Stimulated activated CD4-positive, alpha-beta T cell treated with anti-CD3 and anti-CD28 coated beads, Interleukin-2, amount 100 ng/mL, for 4 hours (primary cell): ENCODE measurements around the gene ERC2.

Source experiments
- DNase-seq: peaks from one replicate; pipeline ENCODE4 v3.0.0-alpha.2; 2020; ENCODE audit warnings: low read depth

ERC2 gene

DNA sequence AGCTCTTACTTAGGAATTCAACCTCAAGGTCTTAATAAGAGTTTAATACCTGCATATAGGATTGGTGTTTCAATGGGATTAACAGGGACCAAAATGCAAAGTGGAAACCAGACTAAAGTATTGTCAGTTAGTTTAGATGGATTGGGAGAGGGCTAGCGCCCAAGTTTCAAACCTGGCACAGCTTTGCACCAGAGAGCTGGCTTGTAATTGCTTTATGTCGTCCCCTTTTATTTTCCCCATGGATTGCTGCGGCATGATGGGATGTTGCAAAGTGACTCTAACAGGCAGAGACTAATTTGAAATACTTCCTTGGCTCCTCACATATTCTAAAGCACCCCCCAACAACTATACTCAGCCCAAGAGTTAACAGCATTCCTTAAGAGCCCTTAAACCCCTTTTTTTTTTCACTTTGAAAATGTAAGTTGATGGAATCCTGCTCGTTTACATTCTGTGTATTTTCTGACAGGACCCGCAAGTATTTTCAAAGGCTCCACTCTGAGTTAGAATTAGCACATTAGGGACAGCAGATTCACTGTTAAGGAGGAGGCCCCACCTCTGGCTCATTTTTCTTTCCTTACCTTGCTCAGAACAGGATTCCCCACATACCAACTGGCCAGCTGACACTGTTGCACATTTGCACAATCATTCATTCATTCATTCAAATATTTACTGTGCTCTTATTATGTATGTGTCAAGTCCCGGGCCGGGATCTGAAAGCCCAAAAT is 214.2 kb downstream of the ERC2 start:
- DNase-seq, result no peak

DNA sequence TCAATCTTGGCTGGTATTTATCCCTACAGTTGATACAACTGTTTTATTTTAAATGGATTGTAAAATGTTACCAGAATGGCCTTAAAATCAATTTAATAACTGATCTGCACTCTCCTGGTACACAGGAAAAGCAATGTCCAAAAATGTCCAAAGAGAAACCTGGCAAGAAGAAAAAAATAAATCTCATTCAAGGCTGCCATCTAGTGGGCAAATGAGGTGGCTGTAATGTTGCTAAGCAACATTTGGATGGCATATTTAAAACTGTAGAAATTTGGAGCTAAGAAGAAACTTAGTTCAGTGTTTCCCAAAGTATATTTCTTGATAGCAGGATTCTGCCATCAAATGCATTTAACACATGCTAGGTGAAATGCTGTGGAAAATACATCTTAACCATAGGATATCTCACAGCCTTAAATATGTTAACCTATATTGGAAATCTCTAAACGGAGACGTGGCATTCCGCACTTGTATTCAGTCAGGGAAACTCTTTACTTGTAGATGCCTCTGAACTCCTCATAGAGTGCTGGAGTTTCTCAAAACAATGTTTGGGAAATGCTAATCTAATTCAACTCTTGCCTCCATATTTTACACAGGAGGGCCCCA is 216.8 kb downstream of the ERC2 start:
- no peak for DNase-seq

DNA sequence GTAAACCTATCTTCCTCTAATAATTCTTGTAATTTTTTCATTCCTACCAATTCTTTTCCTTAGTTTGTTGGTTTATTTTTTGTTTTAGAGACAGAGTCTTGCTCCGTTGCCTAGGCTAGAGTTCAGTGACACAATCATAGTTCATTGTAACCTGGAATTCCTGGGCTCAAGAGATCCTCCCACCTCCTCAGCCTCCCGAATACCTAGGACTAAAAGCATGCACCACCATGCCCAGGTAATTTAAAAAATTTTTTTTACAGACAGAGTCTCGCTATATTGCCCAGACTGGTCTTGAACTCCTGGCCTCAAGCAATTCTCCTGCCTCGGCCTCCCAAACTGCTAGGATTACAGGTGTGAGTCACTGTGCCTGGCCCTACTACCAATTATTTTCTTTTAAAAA is 220.2 kb downstream of the ERC2 start:
- DNase-seq, result no peak

DNA sequence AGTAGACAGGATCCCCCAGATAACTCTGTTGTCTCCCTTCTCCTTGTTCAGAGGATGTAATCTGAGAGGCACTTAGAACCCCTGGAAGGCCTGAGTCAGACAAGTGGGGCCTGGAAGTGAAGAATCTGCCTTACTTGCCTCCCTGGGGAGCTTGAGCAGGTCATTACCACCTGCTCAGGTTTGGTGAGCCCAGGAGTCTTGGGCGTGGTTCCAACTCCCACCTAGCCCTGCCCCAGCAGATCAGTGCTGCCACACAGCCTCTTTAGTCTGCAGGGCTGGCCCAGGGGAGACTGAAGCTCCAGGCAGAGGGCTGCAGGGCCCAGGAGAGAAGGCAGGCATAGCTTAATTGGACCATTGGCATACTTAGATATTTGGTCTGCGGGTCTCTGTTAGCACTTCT is 230.0 kb downstream of the ERC2 start:
- DNase-seq, result no peak

DNA sequence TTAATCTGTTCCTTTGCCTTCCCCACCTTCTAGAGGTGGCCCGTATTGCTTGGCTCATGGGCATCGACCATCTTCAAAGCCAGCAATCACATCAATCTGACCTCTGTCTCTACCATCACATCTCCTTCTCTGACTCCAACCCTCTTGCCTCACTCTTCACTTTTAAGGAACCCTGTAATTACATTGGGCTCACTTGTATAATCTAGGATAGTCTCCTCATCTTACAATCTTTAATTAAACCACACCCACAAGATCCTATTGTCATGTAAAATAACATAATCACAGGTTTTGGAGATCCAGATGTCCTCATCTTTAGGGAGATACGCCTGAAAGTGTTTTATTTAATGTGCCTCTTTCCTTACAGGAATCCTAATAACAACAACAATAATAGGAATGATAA is 234.5 kb downstream of the ERC2 start:
- DNase-seq, result no peak

DNA sequence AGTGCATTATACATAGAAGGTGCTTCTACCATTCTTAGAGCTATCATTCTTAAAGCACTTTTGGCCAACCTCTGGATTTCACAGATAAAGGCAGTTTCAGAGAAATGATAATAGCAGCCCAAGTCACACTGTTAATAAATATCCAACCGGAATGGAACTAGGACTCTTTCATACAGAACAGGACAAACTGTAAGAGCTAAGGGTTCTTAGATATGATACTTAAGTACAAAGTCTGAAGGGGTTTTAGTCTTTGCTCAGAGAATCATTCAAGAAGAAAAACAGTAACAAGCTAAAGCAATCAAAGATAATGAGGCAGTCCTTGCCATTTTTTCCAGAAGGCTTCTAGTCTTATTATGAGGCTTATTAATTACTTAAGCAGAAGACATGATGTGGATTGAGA is 239.0 kb downstream of the ERC2 start:
- no peak for DNase-seq

DNA sequence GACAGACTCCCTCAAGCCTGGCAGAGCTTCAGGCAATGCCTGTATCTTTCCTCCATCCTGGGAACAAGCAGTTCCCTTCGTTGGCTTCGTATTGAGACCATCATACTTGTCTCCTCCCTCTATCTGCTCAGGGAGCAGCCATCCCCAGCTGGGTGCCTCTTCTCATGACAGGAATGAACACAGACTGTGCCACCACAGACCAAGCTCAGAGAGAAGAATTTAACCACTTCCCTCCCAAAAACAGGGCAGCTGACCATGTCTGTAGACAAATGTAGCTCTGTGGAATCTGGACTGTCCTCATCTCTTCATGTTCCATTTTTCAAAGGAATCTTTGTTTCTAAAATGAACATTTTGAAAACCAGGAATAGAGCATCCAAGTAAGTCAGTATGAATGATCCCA is 245.4 kb downstream of the ERC2 start:
- no peak for DNase-seq

DNA sequence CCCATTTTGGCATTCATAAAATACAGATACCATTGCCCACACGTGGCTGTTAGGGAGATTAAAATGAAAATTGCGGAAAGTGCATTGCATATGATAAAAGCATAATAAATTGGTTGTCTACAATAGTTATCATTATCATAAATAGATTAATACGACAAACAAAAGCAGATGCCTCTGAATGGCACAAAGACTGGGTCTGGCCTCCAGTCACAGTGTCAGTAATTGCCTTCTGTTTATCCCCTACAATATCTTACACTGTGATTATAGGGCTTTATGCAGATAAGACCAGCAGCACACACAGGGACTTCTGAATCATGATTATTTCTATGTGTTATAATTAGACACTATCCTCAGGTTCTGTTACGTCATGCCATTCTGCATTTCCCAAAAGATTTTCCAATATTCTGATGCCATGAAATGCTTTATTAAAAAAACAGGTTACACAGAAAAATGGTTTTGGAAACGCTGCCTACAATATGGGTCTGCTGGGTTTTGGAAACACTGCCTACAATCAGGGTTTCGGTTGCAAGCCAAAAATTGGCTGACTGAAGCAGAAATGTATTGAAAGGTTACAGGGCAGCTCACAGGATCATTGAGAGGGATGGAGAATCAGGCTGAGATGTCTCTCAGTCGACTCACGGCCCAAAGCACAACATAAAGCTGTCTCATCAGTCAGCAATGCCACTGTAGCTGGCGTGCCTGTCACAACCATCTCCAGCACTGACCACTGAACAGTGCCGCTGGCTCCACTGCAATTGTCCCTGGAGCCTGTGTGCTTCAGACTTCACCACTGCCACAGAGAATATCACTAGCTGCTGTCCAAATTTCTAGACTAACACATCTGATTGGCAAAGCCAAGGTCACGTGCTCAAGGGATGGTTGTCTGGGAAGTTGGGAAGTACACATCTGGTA is 248.1 kb downstream of the ERC2 start:
- no peak for DNase-seq

DNA sequence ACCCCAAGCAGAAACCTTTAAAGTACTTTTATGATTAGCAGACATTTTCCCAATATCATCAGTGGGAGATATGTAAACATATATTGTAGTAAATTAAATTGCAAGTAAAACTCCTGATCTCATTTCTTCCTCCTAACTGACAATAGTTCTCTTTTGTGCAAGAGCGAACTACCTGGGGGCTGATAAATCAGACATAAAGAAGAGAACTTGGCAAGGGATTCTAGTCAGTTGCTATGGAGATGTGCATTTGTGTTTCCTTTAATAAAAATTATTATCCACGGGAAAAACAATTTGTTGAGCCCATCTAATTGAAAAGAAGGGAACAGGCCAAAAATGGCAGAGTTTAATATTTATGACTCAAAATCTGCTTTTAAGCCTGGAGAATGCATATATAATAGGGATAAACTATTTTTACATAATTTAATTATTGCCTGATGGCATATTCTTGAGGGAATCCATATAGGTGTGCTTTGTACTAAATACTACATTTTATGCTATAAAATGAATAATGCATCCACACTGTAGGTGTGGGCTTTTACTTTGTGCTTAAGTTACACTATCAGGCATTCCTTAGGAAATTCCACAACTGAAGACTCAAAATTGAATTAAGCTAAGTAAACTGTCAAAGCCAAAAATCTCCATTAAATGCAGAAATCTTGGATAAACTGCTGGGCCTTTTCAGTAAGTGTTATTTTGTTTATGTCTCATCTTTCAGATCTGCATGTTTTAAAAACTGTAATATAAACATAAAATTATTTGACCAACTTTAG is 258.1 kb downstream of the ERC2 start:
- no peak for DNase-seq

DNA sequence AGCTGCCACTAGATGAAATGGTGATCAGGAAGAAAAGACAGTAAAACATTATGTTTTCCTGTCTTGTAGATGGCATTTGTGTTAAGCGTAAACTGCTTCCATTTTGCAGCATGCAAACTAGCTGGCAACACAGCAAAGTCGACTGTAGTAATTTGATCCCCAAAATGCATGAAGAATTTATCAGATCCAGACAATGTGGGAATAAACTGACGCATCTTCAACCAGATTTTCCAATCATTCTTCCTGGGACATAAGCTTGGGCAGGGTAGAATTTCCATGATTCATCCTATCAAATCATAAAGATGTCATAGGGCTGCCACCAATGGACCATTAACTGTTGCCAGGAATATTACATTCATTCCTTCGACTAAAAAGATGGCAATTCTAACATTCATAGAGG is 260.3 kb downstream of the ERC2 start:
- DNase-seq, result no peak

DNA sequence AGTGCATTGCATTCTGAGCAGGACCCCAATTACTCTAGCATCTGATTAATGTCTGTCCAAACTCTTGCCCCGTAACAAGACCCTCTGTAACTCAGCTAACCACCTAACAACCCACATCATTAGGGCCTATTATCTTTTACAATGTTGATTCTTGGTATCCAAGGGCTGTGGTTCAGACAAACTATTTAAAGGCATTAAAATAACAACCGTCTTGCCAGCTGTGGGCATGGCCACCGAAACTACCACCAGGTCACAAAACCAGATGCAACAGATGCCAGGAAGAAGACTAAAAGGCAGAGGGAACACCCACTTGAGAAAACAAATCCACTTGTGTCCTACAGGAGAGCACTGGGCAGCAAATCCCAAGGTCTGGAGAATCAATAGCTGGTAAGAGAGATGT is 262.9 kb downstream of the ERC2 start:
- DNase-seq, result no peak

DNA sequence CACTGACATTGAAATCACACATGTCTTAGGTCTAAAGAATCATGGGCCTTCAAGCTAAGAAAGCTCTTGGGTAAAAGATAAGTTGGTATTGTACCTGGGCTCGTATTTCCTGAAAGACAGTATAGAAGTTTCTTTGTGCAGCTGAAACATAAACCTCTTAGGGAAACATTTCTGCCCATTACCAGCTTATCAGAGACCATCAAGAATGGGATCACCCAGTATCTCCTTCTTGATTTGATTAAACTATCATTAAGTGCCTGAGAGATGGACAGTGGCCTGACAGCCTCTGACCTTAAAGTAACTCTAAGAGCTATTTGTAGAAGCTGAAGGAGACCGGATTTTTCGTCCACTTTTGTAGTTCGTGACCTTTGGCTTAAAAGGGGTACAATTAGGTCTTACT is 265.3 kb downstream of the ERC2 start:
- DNase-seq, result no peak

DNA sequence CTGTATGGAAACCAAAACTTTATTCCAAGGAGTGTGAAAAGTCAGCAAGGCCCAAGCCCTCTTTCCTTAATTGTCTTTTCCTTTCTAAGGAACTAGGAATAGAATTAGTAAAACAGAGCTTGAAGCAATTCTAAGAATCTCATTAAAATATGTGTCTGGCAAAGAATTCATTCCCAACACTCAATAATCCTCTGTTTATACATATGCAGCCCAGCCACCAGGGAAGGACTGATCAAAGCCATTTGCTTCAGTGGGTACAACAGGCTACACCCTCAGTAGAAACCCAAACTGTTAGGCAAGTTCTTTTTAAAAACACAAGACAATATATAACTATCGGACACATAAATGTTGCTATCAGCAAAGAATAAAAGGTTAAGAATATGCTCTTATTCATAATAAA is 266.9 kb downstream of the ERC2 start:
- no peak for DNase-seq

DNA sequence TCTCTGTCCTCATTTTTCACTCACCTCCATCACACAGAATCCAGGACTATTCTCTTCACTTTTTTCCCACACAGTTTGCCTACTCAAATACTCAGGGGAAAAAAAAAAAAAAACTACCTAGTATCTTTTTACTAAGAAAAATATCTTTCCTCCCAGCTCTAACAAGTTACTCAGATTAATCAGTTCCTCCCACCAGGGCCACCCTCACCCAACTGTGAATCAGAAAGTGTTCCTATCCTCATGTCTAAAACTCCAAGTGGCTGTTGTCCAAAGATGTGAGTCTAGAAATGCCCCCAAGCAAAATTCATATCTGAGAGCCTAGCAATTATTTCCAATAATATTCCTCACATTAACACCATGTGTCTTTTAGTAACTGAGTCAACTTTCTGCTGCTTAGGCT is 268.0 kb downstream of the ERC2 start:
- DNase-seq, result no peak

DNA sequence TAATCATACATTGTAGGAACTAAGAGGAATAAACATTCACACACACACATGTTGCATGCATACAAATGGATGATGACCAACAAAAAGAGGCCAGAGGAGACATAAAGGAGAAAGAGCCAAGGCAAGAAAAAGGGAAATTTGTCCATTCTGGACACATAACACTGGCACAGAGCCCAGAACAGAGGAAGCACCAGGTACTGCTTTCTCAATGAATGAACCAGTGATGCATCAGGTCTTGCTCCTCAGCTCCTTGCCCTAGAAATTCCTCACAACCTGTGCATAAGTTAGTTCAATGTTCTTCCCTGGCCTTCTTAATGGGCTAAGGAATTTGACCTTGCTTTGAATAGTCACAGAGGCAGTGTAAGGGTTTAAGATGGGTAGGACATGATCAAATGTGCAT is 270.3 kb downstream of the ERC2 start:
- DNase-seq, result no peak

DNA sequence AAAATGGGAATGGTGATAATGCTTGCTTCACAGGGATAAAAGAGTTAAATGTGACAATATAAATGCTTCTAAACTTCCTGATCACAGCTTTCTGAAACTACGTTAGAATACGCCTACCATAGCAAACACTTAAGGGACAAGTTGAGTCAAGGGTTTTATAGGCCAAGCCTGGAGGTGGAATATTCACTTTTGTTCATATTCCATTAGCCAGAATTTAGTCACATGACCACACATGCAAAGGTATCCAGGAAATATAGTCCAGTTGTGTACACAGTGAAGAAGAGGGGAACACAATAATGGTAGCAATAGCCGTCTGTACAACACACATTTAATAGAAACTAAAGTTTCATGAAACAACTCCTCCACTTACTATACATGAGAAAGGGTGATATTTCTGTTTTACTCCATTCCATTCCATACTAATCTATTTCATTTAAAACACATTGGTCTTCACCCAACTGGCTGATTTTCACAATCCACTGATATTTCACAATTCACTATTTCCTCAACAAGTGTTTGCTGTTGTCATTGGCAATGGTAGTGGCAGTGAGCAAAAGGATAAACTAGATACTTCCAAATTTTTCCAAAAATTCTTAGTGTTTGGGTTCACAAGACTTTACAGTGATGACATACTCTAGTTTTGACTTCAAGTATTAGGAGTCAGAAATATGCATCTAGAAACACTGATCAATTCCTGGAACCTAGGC is 270.9 kb downstream of the ERC2 start:
- no peak for DNase-seq

DNA sequence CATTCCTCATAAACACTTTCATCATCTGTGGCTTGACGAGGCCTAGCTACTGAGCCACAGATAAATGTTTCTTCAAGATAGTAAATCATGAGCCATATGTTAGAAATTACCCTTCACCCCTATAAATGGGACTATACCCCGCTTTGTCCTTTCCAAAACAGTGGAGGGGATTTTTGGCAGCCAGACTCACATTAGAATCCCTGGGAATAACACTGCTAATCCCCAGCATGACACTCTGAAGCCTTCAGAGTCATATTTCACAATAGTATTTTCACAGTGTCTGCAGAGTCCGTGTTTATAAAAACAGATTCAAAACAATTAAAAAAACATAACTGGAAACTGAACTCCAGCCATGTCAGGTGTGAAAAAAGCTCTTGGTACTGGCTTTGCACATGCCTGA is 271.6 kb downstream of the ERC2 start:
- DNase-seq, result no peak

DNA sequence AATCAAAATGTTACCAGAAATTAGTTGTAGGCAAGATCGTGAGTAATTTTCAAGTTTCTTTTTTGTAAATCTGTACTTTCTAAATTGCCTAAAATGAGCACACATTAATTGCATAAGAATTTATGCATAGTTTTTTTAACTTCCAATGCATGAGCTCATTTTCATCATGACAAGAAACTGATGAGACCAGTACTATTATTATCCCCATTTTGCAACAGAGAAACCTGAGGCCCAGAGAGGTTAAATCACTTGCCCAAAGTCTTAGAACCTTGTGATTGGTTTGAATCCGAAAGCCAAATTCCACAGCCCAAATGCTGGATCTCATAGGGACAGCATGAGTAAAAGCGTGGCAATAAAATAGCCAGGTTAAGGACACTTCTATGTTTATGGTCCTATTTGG is 274.7 kb downstream of the ERC2 start:
- DNase-seq, result no peak

DNA sequence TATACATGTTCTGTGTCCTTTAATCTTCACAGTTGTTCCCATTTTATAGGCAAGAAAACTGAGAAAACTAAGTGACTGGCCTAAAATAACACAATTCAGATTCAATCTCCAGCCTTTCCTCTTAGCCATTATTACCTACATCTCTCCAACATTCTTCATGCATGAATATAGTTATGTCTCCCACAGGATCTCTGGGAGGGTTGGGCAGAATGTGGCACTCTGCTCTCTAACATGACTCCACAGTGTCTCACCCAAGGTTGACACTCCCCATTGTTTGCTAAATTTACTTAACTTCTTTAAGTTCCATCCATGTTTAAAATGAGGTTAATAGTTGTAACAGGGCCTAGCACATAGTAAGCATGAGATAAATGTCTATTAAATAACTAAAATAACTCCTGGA is 276.3 kb downstream of the ERC2 start:
- no peak for DNase-seq

DNA sequence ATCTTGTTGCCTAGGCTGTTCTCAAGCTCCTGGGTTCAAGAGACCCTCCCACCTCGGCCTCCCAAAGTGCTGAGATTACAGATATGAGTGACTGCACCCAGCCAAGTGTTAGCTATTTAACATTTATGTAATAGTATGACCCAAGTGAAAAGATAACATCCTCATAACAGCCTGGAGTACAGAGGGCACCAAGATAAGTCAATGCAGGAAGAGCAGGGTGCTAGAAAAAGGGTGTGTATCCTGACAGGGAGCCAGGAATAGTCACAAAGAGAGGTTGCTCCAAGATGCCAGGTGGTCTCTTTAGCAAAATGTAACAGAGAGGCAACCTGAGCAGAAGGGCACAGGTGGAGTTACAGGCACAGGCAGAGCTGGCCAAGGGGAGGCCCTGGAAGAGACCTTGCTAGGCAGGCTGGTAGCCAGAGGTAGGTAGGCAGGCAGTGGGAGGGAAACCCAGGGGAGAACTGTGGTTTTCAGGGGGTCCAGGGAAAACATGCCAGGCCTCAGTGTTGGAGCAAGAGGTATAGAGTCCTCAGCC is 277.4 kb downstream of the ERC2 start:
- no peak for DNase-seq

DNA sequence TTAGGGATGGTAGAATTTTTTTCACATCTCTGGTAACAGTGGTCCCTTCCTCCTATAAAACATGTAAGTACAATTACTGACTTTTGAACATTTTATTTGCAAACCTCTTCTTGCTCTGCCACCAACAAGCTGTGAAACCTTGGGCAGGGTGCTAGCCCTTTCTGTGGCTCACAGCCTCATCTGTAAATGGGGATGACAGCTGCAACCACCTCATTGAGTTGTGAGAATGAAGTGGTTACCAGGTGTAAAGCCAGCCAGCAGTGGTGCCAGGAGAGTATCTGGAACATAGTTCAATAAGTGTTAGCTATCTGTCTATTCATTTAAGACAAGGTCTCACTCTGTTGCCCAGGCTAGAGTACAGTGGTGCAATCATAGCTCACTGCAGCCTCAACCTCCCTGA is 278.1 kb downstream of the ERC2 start:
- no peak for DNase-seq

DNA sequence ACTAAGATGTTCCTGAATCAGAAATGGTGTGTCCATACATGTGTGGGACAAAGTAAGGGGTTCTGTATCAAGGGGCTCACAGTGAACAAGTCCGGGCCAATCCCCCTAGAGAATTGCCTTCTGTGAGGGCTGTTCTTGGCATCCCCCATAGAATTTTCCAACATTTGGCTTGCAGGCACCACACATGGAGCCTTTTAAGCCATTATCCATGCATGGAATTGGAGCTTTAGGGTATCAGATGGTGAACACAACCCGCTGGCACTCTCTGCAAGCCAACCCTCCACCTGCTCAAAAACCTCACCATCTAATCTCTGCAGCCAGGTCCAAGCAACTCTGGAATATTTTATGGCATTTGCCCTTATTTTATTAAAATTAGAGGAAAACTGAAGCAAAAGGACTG is 278.7 kb downstream of the ERC2 start:
- no peak for DNase-seq
